ENCODE data around the gene TRIM14.

- TF ChIP-seq CTCF (IDR thresholded peaks at IDR 0.05) (no peak), EZH2 (IDR thresholded peaks at IDR 0.05; ENCODE audit: borderline replicate concordance, insufficient read depth, low read depth, low read length, poor library complexity, severe bottlenecking) (no peak)
Measured at GRCh38 chr9:98024702-98025101, 94.3 kb downstream of the TRIM14 start.

Data from B cell (primary cell).